Cerebellar cortex (tissue), 1 donor: ENCODE measurements around the gene DDX46.
"Not testable (repeated sequence)": the region's sequence is repeated elsewhere in the genome, so short reads cannot be mapped to it uniquely, and the experiment has no call there.

Experiments used
- DNase-seq: peaks from one replicate; pipeline ENCODE4 v3.0.0-alpha.2; 2015; ENCODE audit warnings: low spot score

The DDX46 gene

GRCh38 chr5:134758504-134759341 lies at the start of gene DDX46:
DDX46 (plus strand) TSS chr5:134758779; CDS start chr5:134758939, 160 bp downstream.
- DNase-seq: peak; percentile 95

- DNase-seq: no peak
These were observed 44.5 kb upstream of the DDX46 start for GRCh38 chr5:134714120-134714519.

GRCh38 chr5:134714541-134714940 lies 44.0 kb upstream of the DDX46 start:
- no peak for DNase-seq

- not testable (repeated sequence) for DNase-seq
These were observed 43.1 kb upstream of the DDX46 start for GRCh38 chr5:134715466-134715865.

GRCh38 chr5:134724872-134725271 lies 33.7 kb upstream of the DDX46 start:
- DNase-seq: no peak

GRCh38 chr5:134732819-134733218 lies 25.8 kb upstream of the DDX46 start:
- no peak for DNase-seq

- DNase-seq: no peak
These were observed 23.3 kb upstream of the DDX46 start for GRCh38 chr5:134735243-134735642.

- DNase-seq: no peak
These were observed 22.3 kb upstream of the DDX46 start for GRCh38 chr5:134736173-134736812.

- peak; percentile 98 for DNase-seq
These were observed 20.2 kb upstream of the DDX46 start, which contains the start of gene CAMLG for GRCh38 chr5:134738133-134738962. CAMLG (plus strand) TSS chr5:134738548; CDS start chr5:134738621, 73 bp downstream.

- peak; percentile 59 for DNase-seq
These were observed 19.5 kb upstream of the DDX46 start for GRCh38 chr5:134738963-134739661.

- no peak for DNase-seq
These were observed 17.5 kb upstream of the DDX46 start for GRCh38 chr5:134741052-134741451.

GRCh38 chr5:134742134-134742533 lies 16.4 kb upstream of the DDX46 start:
- DNase-seq: no peak

GRCh38 chr5:134749415-134749814 lies 9.2 kb upstream of the DDX46 start:
- DNase-seq: no peak

GRCh38 chr5:134758176-134758503 lies 439 bp upstream of the DDX46 start:
- DNase-seq: peak; percentile 5

- not testable (repeated sequence) for DNase-seq
These were observed 9.1 kb downstream of the DDX46 start for GRCh38 chr5:134767528-134768291.

- no peak for DNase-seq
These were observed 10.6 kb downstream of the DDX46 start for GRCh38 chr5:134769206-134769605.

- no peak for DNase-seq
These were observed 14.0 kb downstream of the DDX46 start for GRCh38 chr5:134772461-134773125.

- DNase-seq: no peak
These were observed 18.8 kb downstream of the DDX46 start for GRCh38 chr5:134777366-134777765.

- DNase-seq: no peak
These were observed 25.8 kb downstream of the DDX46 start for GRCh38 chr5:134784241-134784920.
